Mononuclear cell (primary cell): ENCODE measurements around the gene CRISP1. TPM values are rescaled to one million over a fixed set of nuclear protein-coding genes. Genes with fewer than 3 reads are reported as not detected.
"Not testable (repeated sequence)": the region's sequence is repeated elsewhere in the genome, so short reads cannot be mapped to it uniquely, and the experiment has no call there.

Experiments
- H3K27me3 ChIP-seq: 2 replicates; pipeline ENCODE4 v1.6.0; 2011; ENCODE audit warnings: low read length, control low read depth; ENCODE audit not compliant: insufficient read depth
- H3K4me1 ChIP-seq: 2 replicates; pipeline ENCODE4 v1.5.1; 2011; ENCODE audit warnings: mild to moderate bottlenecking, low read length, control low read depth; ENCODE audit not compliant: insufficient read depth
- H3K4me3 ChIP-seq: 2 replicates; pipeline ENCODE4 v1.5.1; 2011; ENCODE audit warnings: mild to moderate bottlenecking, low read length, moderate library complexity
- H3K9me3 ChIP-seq: 2 replicates; pipeline ENCODE4 v1.5.1; 2011; ENCODE audit warnings: low read depth, mild to moderate bottlenecking, control low read depth, low read length
- total RNA-seq: library from RNA; depleted of rRNA; stranded (reverse); fragments of >200 nt; gene quantifications from one replicate; pipeline ENCODE4 v1.2.3, GENCODE V29; 2012

CRISP1 gene, protein sequence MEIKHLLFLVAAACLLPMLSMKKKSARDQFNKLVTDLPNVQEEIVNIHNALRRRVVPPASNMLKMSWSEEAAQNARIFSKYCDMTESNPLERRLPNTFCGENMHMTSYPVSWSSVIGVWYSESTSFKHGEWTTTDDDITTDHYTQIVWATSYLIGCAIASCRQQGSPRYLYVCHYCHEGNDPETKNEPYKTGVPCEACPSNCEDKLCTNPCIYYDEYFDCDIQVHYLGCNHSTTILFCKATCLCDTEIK
- not detected for total RNA-seq

- Histone ChIP-seq H3K27me3 (no peaks in the 10 kb centered on the region), H3K4me1 (no peaks in the 10 kb centered on the region), H3K4me3 (no peak within 1 kb of the TSS), H3K9me3 (no peaks in the 10 kb centered on the region)
Measured at GRCh38 chr6:49866485-49866943, at the start of gene CRISP1. Gene CRISP1, minus strand, starts transcription at chr6:49866535. Its CDS starts 9,135 bp downstream, at chr6:49857400.

- Histone ChIP-seq H3K27me3 (no peaks in the 10 kb centered on the region), H3K4me3 (no peak overlapping the region), H3K9me3 (no peaks in the 10 kb centered on the region), H3K4me1 (no peaks in the 10 kb centered on the region)
Measured at GRCh38 chr6:49915035-49915434, 48.7 kb upstream of the CRISP1 start.

GRCh38 chr6:49913636-49914375 lies 47.5 kb upstream of the CRISP1 start:
- Histone ChIP-seq H3K27me3 (no peaks in the 10 kb centered on the region), H3K9me3 (no peaks in the 10 kb centered on the region), H3K4me3 (no peak overlapping the region), H3K4me1 (no peaks in the 10 kb centered on the region)

GRCh38 chr6:49912196-49912595 lies 45.9 kb upstream of the CRISP1 start:
- no peak overlapping the region for H3K4me3 ChIP-seq
- no peaks in the 10 kb centered on the region for H3K9me3 ChIP-seq
- no peaks in the 10 kb centered on the region for H3K27me3 ChIP-seq
- no peaks in the 10 kb centered on the region for H3K4me1 ChIP-seq

DNA sequence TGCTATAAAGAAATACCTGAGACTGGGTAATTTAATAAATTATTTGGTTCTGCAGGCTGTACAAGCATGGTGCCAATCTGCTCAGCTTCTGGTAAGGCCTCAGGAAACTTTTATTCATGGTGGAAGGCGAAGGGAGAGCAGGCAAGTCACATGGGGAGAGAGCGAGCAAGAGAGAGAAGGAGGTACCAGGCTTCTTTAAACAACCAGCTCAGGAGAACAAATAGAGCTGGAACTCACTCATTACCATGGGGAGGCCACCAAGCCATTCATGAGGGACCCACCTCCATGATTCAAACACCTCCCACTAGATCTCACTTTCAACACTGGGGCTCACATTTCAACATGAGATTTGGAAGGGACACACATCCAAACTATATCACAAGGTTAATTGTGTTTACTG lies 44.9 kb upstream of the CRISP1 start:
- Histone ChIP-seq H3K9me3 (no peaks in the 10 kb centered on the region), H3K4me3 (no peak overlapping the region), H3K4me1 (no peaks in the 10 kb centered on the region), H3K27me3 (no peaks in the 10 kb centered on the region)

GRCh38 chr6:49909563-49909962 lies 43.2 kb upstream of the CRISP1 start:
- Histone ChIP-seq H3K4me3 (no peak overlapping the region), H3K9me3 (no peaks in the 10 kb centered on the region), H3K27me3 (no peaks in the 10 kb centered on the region), H3K4me1 (no peaks in the 10 kb centered on the region)

- no peaks in the 10 kb centered on the region for H3K9me3 ChIP-seq
- H3K4me1 ChIP-seq: no peaks in the 10 kb centered on the region
- no peaks in the 10 kb centered on the region for H3K27me3 ChIP-seq
- H3K4me3 ChIP-seq: no peak overlapping the region
Measured at GRCh38 chr6:49906526-49906925, 40.2 kb upstream of the CRISP1 start.

GRCh38 chr6:49905296-49905695 lies 39.0 kb upstream of the CRISP1 start:
- H3K4me3 ChIP-seq: no peak overlapping the region
- H3K4me1 ChIP-seq: no peaks in the 10 kb centered on the region
- H3K9me3 ChIP-seq: no peaks in the 10 kb centered on the region
- H3K27me3 ChIP-seq: no peaks in the 10 kb centered on the region

- Histone ChIP-seq H3K9me3 (no peaks in the 10 kb centered on the region), H3K27me3 (no peaks in the 10 kb centered on the region), H3K4me1 (no peaks in the 10 kb centered on the region), H3K4me3 (no peak overlapping the region)
Measured at GRCh38 chr6:49902856-49903255, 36.5 kb upstream of the CRISP1 start.

DNA sequence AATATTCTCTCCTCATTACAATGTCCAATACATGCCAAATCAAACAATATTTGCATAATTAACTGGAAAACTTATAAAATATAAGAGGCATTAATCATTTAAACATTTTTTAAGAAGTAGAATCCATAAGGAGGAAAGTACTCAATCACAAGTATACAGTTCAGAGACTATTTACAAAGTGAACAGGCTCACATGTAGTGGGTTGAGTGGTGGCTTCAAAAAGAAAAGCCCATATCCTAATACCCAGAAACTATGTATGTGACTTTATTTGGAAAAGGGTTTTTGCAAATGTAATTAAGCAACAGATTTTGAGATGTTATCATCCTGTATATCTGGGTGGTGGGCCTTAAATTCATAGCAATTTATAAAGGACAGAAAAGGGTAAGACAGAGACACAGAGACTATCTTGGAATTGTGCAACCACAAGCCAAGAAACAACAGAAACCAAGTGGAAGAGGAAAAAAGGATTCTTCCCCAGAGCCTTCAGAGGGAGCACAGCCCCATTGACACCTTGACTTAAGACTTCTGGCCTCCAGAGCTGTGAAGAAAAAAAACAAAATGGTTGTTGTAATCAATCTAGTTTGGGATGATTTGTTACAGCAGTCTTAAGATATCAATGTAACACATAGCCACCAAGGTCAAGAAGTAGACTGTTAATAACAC lies 32.7 kb upstream of the CRISP1 start:
- Histone ChIP-seq H3K4me3 (no peak overlapping the region), H3K27me3 (no peaks in the 10 kb centered on the region), H3K9me3 (no peaks in the 10 kb centered on the region), H3K4me1 (no peaks in the 10 kb centered on the region)

GRCh38 chr6:49895553-49895952 lies 29.2 kb upstream of the CRISP1 start:
- not testable (repeated sequence) for H3K4me1 ChIP-seq, H3K9me3 ChIP-seq

GRCh38 chr6:49892280-49892679 lies 25.9 kb upstream of the CRISP1 start:
- no peaks in the 10 kb centered on the region for H3K4me1 ChIP-seq
- no peak overlapping the region for H3K4me3 ChIP-seq
- no peaks in the 10 kb centered on the region for H3K9me3 ChIP-seq
- H3K27me3 ChIP-seq: no peaks in the 10 kb centered on the region

More at GRCh38 chr6:49895553-49895952, 29.2 kb upstream of the CRISP1 start:
- H3K27me3 ChIP-seq, H3K4me3 ChIP-seq: not testable (repeated sequence)

DNA sequence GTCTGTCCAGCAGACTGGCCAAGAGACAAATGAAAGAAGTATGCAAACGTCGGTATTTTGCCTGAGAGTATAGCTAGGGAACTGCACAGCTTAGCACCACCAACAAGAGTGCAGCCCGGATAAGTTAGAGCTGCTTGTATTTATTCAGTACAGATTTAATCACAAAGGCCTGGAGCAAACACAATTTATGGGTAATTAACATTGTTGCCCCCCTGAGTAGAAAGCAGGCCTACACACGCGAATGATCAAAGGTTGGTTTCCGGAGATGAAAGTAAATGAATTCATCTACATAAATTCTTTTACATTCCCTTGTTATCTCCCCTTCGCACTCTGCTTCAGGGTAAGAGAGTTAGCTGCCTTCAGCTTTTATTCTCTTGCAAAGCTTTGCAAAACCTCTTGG lies 24.7 kb upstream of the CRISP1 start:
- Histone ChIP-seq H3K9me3 (no peaks in the 10 kb centered on the region), H3K4me3 (no peak overlapping the region), H3K27me3 (no peaks in the 10 kb centered on the region), H3K4me1 (no peaks in the 10 kb centered on the region)

DNA sequence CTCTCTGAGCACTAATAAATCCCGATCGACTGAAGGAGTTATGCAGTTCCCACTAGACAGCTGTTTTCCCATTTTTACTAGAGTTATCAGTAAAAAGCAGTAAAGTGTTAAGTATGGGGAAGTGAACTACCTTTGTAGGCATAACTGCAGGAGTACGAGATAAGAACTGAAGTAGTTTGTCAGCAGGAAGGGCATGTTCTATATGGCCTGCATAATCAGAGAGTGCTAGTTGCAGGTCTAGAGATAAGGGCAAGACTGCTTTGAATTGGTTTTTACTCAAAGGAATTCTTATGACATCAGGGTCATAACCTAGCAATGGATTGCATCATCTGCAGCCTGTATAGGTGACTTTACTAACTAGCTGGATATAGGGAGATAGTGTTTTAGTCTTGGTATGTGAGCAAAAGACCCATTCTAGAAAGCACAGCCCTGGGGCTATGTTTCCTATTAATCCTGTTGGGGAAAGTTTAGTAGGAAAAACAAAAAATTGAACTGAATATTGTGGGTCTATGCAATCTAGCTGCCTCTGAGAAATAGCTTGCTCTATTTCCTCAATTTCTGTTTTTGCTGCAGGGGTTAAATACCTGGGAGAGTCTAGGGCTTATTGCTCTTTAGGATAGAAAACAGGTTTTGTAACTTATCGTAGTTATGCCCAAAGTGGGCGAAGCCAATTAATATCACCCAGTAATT lies 22.6 kb upstream of the CRISP1 start:
- Histone ChIP-seq H3K4me1 (no peaks in the 10 kb centered on the region), H3K27me3 (no peaks in the 10 kb centered on the region)

GRCh38 chr6:49868951-49869529 lies 2.7 kb upstream of the CRISP1 start:
- H3K9me3 ChIP-seq: no peaks in the 10 kb centered on the region
- H3K4me1 ChIP-seq: no peaks in the 10 kb centered on the region
- H3K4me3 ChIP-seq: no peak overlapping the region
- H3K27me3 ChIP-seq: no peaks in the 10 kb centered on the region

More for the DNA sequence above, 22.6 kb upstream of the CRISP1 start:
- Histone ChIP-seq H3K4me3 (no peak overlapping the region), H3K9me3 (no peaks in the 10 kb centered on the region)
